Memory B cell (primary cell): Measurements from ENCODE around the gene SNRPA1.

Experiments used
- ATAC-seq: fragments of 150-1000 bp; cut with Tn5 transposase; 2 replicates; pipeline ENCODE4 v1.10.0; 2021; ENCODE audit warnings: low read depth, mild to moderate bottlenecking, moderate library complexity
- DNase-seq, 2 donors: peaks; one replicate each; pipeline ENCODE4 v3.0.0; 2022; ENCODE audit warnings: low spot score in 2 of 2
- H3K27ac Mint-ChIP-seq: one replicate; pipeline ENCODE4 v1.8.0; 2022; ENCODE audit warnings: mild to moderate bottlenecking, moderate library complexity, mixed read lengths
- H3K27me3 Mint-ChIP-seq: one replicate; pipeline ENCODE4 v1.8.0; 2022; ENCODE audit warnings: mixed read lengths
- H3K36me3 Mint-ChIP-seq: one replicate; pipeline ENCODE4 v1.8.0; 2022; ENCODE audit warnings: mild to moderate bottlenecking, mixed read lengths
- H3K4me1 Mint-ChIP-seq: one replicate; pipeline ENCODE4 v1.8.0; 2022; ENCODE audit warnings: mixed read lengths
- H3K4me3 Mint-ChIP-seq: one replicate; pipeline ENCODE4 v1.8.0; 2022; ENCODE audit warnings: mild to moderate bottlenecking, moderate library complexity, mixed read lengths
- H3K9me3 Mint-ChIP-seq: one replicate; pipeline ENCODE4 v1.8.0; 2022; ENCODE audit warnings: mixed read lengths

Gene SNRPA1

GRCh38 chr15:101242160-101242998, 52.7 kb downstream of the SNRPA1 start:
- Mint-ChIP-seq H3K36me3 (no peaks in the 10 kb centered on the region), H3K27me3 (no peaks in the 10 kb centered on the region), H3K4me1 (peaks cover 58% of the 10 kb centered on the region), H3K27ac (peak overlapping the region; percentile 70), H3K4me3 (peak overlapping the region; percentile 62), H3K9me3 (no peaks in the 10 kb centered on the region)
- peak; percentile 93 for ATAC-seq
- DNase-seq = peak in 1 of 2 donors; percentile 55

DNA sequence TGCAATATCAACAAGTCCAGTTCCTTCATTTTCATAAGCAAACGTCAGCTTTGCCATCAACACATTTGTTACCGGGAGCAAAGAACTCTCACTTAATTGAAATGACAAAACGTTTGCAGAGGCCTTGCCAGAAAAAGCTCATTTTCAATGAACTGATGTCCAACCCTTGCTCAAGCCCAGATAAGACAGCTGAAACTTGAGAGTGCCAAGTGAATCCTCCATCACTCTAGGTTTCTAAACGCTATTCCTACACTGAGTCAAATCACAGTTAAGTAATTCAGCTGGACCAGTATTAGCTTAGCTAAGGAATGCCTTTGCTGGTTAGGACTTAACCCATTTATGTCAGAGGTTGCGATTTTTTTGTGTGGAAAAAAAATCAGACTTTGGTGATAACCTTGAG, 54.7 kb downstream of the SNRPA1 start:
- no peaks in the 10 kb centered on the region for H3K36me3 Mint-ChIP-seq
- no peak overlapping the region for H3K4me3 Mint-ChIP-seq
- peaks cover 44% of the 10 kb centered on the region for H3K4me1 Mint-ChIP-seq
- no peak overlapping the region for H3K27ac Mint-ChIP-seq
- no peak for ATAC-seq
- no peak for DNase-seq
- no peaks in the 10 kb centered on the region for H3K9me3 Mint-ChIP-seq
- no peaks in the 10 kb centered on the region for H3K27me3 Mint-ChIP-seq

DNA sequence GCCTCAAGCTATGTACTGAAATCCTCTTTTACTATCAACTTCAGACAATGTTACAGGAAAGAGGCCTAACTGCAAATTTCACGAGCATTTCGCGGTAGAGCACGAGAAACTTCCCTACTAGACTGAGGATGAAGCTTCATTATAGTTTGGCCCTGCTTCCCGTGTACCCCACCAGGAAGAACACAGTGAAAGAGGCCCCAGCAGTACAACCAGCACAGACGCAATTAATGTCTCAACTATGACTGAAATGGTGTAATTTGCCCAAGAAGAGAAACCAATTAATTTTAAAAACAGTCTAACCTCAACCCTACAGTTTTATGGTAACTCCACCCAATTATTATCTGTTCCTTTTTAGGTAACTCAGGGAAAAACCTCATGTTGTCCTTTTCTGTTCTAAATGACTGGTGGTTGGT, 55.3 kb downstream of the SNRPA1 start:
- Mint-ChIP-seq H3K27me3 (no peaks in the 10 kb centered on the region), H3K27ac (peak overlapping the region; percentile 65), H3K9me3 (no peaks in the 10 kb centered on the region), H3K4me1 (peaks cover 39% of the 10 kb centered on the region), H3K4me3 (no peak overlapping the region), H3K36me3 (peaks cover 4% of the 10 kb centered on the region)
- no peak for ATAC-seq
- DNase-seq = no peak

GRCh38 chr15:101237251-101237650, 57.8 kb downstream of the SNRPA1 start:
- peaks cover 21% of the 10 kb centered on the region for H3K4me1 Mint-ChIP-seq
- no peak overlapping the region for H3K4me3 Mint-ChIP-seq
- no peak for DNase-seq
- H3K27ac Mint-ChIP-seq = no peak overlapping the region
- H3K36me3 Mint-ChIP-seq = peaks cover 14% of the 10 kb centered on the region
- no peak for ATAC-seq
- no peaks in the 10 kb centered on the region for H3K9me3 Mint-ChIP-seq
- H3K27me3 Mint-ChIP-seq = no peaks in the 10 kb centered on the region

DNA sequence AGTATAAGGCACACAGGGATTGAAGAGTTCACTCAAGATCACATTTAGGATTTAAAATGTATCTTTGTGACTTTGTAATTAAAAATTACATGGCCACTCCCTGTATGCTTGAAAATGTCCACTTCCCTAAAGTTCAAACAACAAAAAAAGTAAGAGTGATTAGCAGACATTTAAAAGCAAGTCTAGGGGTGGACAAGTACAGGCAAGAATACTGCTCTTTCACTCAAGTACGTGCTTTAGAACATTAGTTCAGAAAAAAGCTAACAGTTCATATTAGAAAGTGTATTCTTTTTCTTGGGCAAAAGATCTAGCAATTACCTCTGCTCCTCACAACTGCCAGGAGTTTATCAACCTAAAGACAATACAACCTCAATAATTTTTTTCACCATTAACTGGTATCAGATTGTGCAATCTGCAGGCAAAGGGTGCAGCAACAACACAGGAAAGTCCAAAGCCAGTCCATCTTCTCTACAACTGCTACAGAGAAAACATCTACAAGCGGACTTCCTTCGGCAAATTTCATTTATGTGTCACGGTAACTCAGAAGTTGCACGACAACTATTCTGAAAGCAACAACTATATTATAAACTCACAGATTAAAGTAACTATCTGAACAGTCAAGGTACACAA, 61.3 kb downstream of the SNRPA1 start:
- no peak for ATAC-seq
- no peak for DNase-seq
- Mint-ChIP-seq H3K36me3 (peaks cover 28% of the 10 kb centered on the region), H3K4me1 (peaks cover 8% of the 10 kb centered on the region), H3K27me3 (no peaks in the 10 kb centered on the region), H3K4me3 (no peak overlapping the region), H3K27ac (no peak overlapping the region), H3K9me3 (no peaks in the 10 kb centered on the region)

GRCh38 chr15:101232677-101233076, 62.4 kb downstream of the SNRPA1 start:
- H3K9me3 Mint-ChIP-seq = peaks cover 6% of the 10 kb centered on the region
- no peak for ATAC-seq

More at GRCh38 chr15:101232677-101233076, 62.4 kb downstream of the SNRPA1 start:
- Mint-ChIP-seq H3K27ac (no peak overlapping the region), H3K36me3 (peaks cover 38% of the 10 kb centered on the region), H3K27me3 (no peaks in the 10 kb centered on the region), H3K4me1 (peaks cover 8% of the 10 kb centered on the region), H3K4me3 (no peak overlapping the region)
- DNase-seq = no peak
